H1 (cell line): ENCODE results near the gene RABGAP1. TPM values are rescaled to one million over a fixed set of nuclear protein-coding genes. Genes with fewer than 3 reads are reported as not detected.

ENCODE experiments used
- CTCF ChIA-PET: fragments of 300-600 bp; sonication (Branson Sonifier 250); formaldehyde crosslinking; loops from one replicate; lab custom pipeline; 2021; ENCODE audit not compliant: partially characterized antibody; lab: Charles Lee
- POLR2A ChIA-PET: fragments of 300-600 bp; sonication (Branson Sonifier 250); formaldehyde crosslinking; loops from one replicate; lab custom pipeline; 2021; ENCODE audit warnings: inconsistent platforms; ENCODE audit not compliant: partially characterized antibody; lab: Charles Lee
- DNase-seq, 2 experiments: peaks; one replicate each; pipeline versions ENCODE4 v3.0.0 to v3.0.0-alpha.2; 2010 to 2022; ENCODE audit warnings: low spot score in 2 of 2, low read depth in 1 of 2, mixed read lengths in 1 of 2
- FAIRE-seq: peaks from 2 replicates; lab custom pipeline; 2011; peaks lifted over from hg19 to GRCh38; lab: Jason Lieb, UNC
- H2AFZ ChIP-seq: 2 replicates; pipeline ENCODE4 v1.8.1; 2012; ENCODE audit warnings: low read length, inconsistent platforms
- H2AK5ac ChIP-seq: 2 replicates; pipeline ENCODE4 v1.6.1; 2013; ENCODE audit warnings: low read depth, low read length
- H2BK120ac ChIP-seq: replicated peaks from 2 replicates; pipeline ENCODE3; 2013; ENCODE audit warnings: low read depth, low read length, inconsistent platforms
- H2BK12ac ChIP-seq: 2 replicates; pipeline ENCODE4 v1.6.1; 2013; ENCODE audit warnings: low read depth, low read length
- H2BK15ac ChIP-seq: 2 replicates; pipeline ENCODE4 v1.6.1; 2013; ENCODE audit warnings: low read length
- H2BK20ac ChIP-seq: 2 replicates; pipeline ENCODE4 v1.6.1; 2013; ENCODE audit warnings: low read length
- H2BK5ac ChIP-seq: 2 replicates; pipeline ENCODE4 v1.6.1; 2013; ENCODE audit warnings: low read depth, low read length
- H3K14ac ChIP-seq: 2 replicates; pipeline ENCODE4 v1.6.1; 2013; ENCODE audit warnings: inconsistent platforms; ENCODE audit not compliant: insufficient read length
- H3K18ac ChIP-seq: 2 replicates; pipeline ENCODE4 v1.6.1; 2013; ENCODE audit warnings: low read length; ENCODE audit errors: extremely low read depth
- H3K23ac ChIP-seq: 2 replicates; pipeline ENCODE4 v1.6.1; 2013; ENCODE audit warnings: inconsistent platforms; ENCODE audit not compliant: insufficient read length
- H3K23me2 ChIP-seq: 2 replicates; pipeline ENCODE4 v1.6.1; 2013; ENCODE audit warnings: low read depth, low read length
- H3K27ac ChIP-seq: 2 replicates; pipeline ENCODE4 v1.6.1; 2011; ENCODE audit warnings: low read depth, low read length, inconsistent platforms
- H3K27me3 ChIP-seq, 4 experiments: replicated peaks in 1 of 4; 1 replicate in 1 of 4; 2 replicates in 3 of 4; pipeline versions ENCODE4 v1.6.1 to v1.8.1; 2011 to 2013; ENCODE audit warnings: low read length in 3 of 4, mild to moderate bottlenecking in 3 of 4, inconsistent platforms in 2 of 4, mixed read lengths in 2 of 4, moderate library complexity in 1 of 4; ENCODE audit not compliant: control insufficient read depth in 3 of 4, insufficient read depth in 3 of 4; ENCODE audit errors: extremely low read depth in 1 of 4
- H3K36me3 ChIP-seq, 4 experiments: 2 replicates each; pipeline versions ENCODE4 v1.6.1 to v1.8.1; 2011 to 2013; ENCODE audit warnings: mild to moderate bottlenecking in 4 of 4, low read length in 3 of 4, moderate library complexity in 2 of 4, control low read depth in 1 of 4, inconsistent platforms in 1 of 4; ENCODE audit not compliant: insufficient read depth in 4 of 4, control insufficient read depth in 2 of 4
- H3K4ac ChIP-seq: replicated peaks from 2 replicates; pipeline ENCODE3; 2013; ENCODE audit warnings: low read length, low read depth, mixed read lengths, inconsistent platforms; ENCODE audit not compliant: insufficient read length
- H3K4me1 ChIP-seq, 4 experiments: replicated peaks in 1 of 4; 1 replicate in 1 of 4; 2 replicates in 3 of 4; pipeline versions ENCODE4 v1.6.1 to v1.8.1; 2011 to 2013; ENCODE audit warnings: low read length in 3 of 4, inconsistent platforms in 2 of 4, mixed read lengths in 1 of 4; ENCODE audit not compliant: insufficient read depth in 4 of 4, control insufficient read depth in 3 of 4
- H3K4me2 ChIP-seq, 2 experiments: 2 replicates each; pipeline versions ENCODE4 v1.6.1 to v1.8.1; 2011 to 2013; ENCODE audit warnings: low read depth in 2 of 2, low read length in 2 of 2, control low read depth in 1 of 2, inconsistent platforms in 1 of 2, mild to moderate bottlenecking in 1 of 2; ENCODE audit not compliant: insufficient read depth in 1 of 2
- H3K4me3 ChIP-seq, 4 experiments: fragments of 200-600, 300-600 bp in 1 of 4; sonication (generic), shearing (Covaris generic), sonication (Bioruptor Twin) in 1 of 4; 2 replicates each; pipeline versions ENCODE4 v1.5.1 to v1.8.1; 2011 to 2016; ENCODE audit warnings: low read length in 4 of 4, low read depth in 3 of 4, control low read depth in 2 of 4, inconsistent platforms in 2 of 4, mild to moderate bottlenecking in 2 of 4, mixed read lengths in 1 of 4, moderate library complexity in 1 of 4; ENCODE audit not compliant: insufficient read depth in 2 of 4; ENCODE audit errors: extremely low read depth in 1 of 4
- H3K56ac ChIP-seq: replicated peaks from 2 replicates; pipeline ENCODE3; 2013; ENCODE audit warnings: low read depth, mild to moderate bottlenecking, mixed read lengths, low read length, inconsistent platforms; ENCODE audit not compliant: insufficient read length
- H3K79me1 ChIP-seq: 2 replicates; pipeline ENCODE4 v1.6.1; 2013; ENCODE audit warnings: low read depth, low read length, control low read depth
- H3K79me2 ChIP-seq, 2 experiments: 2 replicates each; pipeline versions ENCODE4 v1.6.1 to v1.8.1; 2012 to 2013; ENCODE audit warnings: low read length in 2 of 2, mild to moderate bottlenecking in 2 of 2, inconsistent platforms in 1 of 2; ENCODE audit not compliant: insufficient read depth in 2 of 2, control insufficient read depth in 1 of 2
- H3K9ac ChIP-seq, 4 experiments: replicated peaks in 1 of 4; 1 replicate in 1 of 4; 2 replicates in 3 of 4; pipeline versions ENCODE4 v1.6.1 to v1.8.1; 2011 to 2013; ENCODE audit warnings: low read depth in 3 of 4, low read length in 3 of 4, control low read depth in 2 of 4, mild to moderate bottlenecking in 2 of 4, moderate library complexity in 2 of 4, inconsistent platforms in 1 of 4; ENCODE audit errors: extremely low read depth in 1 of 4
- H3K9me3 ChIP-seq, 2 experiments: 2 replicates each; pipeline versions ENCODE4 v1.6.1 to v1.8.1; 2012 to 2013; ENCODE audit warnings: mild to moderate bottlenecking in 2 of 2, moderate library complexity in 2 of 2, control low read depth in 1 of 2, inconsistent platforms in 1 of 2, low read depth in 1 of 2, low read length in 1 of 2, mixed read lengths in 1 of 2; ENCODE audit not compliant: insufficient read depth in 2 of 2
- H4K20me1 ChIP-seq, 2 experiments: replicated peaks in 1 of 2; 2 replicates each; pipeline versions ENCODE3 to v1.8.1; 2011 to 2013; ENCODE audit warnings: inconsistent platforms in 2 of 2, low read length in 2 of 2, mild to moderate bottlenecking in 1 of 2; ENCODE audit not compliant: insufficient read depth in 2 of 2, control insufficient read depth in 1 of 2
- H4K5ac ChIP-seq: 2 replicates; pipeline ENCODE4 v1.6.1; 2013; ENCODE audit warnings: low read length, low read depth, mixed read lengths, inconsistent platforms; ENCODE audit not compliant: insufficient read length
- H4K8ac ChIP-seq: 2 replicates; pipeline ENCODE4 v1.8.0; 2013; ENCODE audit warnings: mild to moderate bottlenecking, moderate library complexity, low read length, inconsistent platforms; ENCODE audit not compliant: insufficient read depth; ENCODE audit errors: extremely low read depth
- H4K91ac ChIP-seq: replicated peaks from 2 replicates; pipeline ENCODE3; 2013; ENCODE audit warnings: low read length, mixed read lengths, inconsistent platforms; ENCODE audit not compliant: insufficient read length
- BACH1 ChIP-seq: IDR thresholded peaks from 2 replicates; pipeline ENCODE4 v1.6.1; 2012; ENCODE audit warnings: low read length, improper control_type of control experiment
- SIRT6 ChIP-seq: IDR thresholded peaks from one replicate; pipeline ENCODE4 v1.7.1; 2012; ENCODE audit warnings: low read length, inconsistent platforms
- TBP ChIP-seq: IDR thresholded peaks from 2 replicates; pipeline ENCODE4 v1.6.1; 2011; ENCODE audit warnings: low read depth, low read length, improper control_type of control experiment
- ZNF274 ChIP-seq: IDR thresholded peaks from 2 replicates; pipeline ENCODE4 v1.7.0; 2012; ENCODE audit warnings: low read length, borderline replicate concordance; ENCODE audit errors: extremely low read depth
- polyA plus RNA-seq, 7 experiments: library from polyadenylated mRNA; depleted of rRNA in 3 of 7; stranded (reverse) in 5 of 7; unstranded in 2 of 7; fragments of >200 nt in 5 of 7; fragments of 200-250 nt in 2 of 7; gene quantifications; 1 replicate in 5 of 7; 2 replicates in 1 of 7; 4 replicates in 1 of 7; pipeline versions ENCODE4 v1.2.1 to v1.2.3, GENCODE V29; 2011 to 2013; ENCODE audit warnings: missing spikeins in 2 of 7, mixed read lengths in 2 of 7
- total RNA-seq: library from RNA; stranded (reverse); fragmentation: NEBNext Ultra II Directional; extraction: Animal tissue kit (Norgen Biotek cat#: 25700); gene quantifications from 2 replicates; pipeline ENCODE4 v1.2.1, GENCODE V29; 2021

The RABGAP1 gene
- total and polyA plus RNA-seq, 2 of the 8 experiments (the other 6 are each of a cell fraction or from before 2014, with no cell fraction given): 15.7 to 38.3 TPM

GRCh38 chr9:123008909-123009308 is 68.1 kb downstream of the RABGAP1 start:
- no peak overlapping the region for H2BK20ac ChIP-seq
- H4K91ac ChIP-seq: no peak overlapping the region
- H3K4me2 ChIP-seq: no peak overlapping the region
- H4K20me1 ChIP-seq: no peaks in the 10 kb centered on the region
- no peaks in the 10 kb centered on the region for H3K23me2 ChIP-seq
- no peak overlapping the region for H4K8ac ChIP-seq
- H2BK120ac ChIP-seq: no peak overlapping the region
- no peak overlapping the region for H2BK5ac ChIP-seq
- H3K27me3 ChIP-seq: no peaks in the 10 kb centered on the region
- no peak overlapping the region for H2BK12ac ChIP-seq
- H3K56ac ChIP-seq: no peak overlapping the region
- H2AK5ac ChIP-seq: no peak overlapping the region
- H3K27ac ChIP-seq: no peak overlapping the region
- H3K18ac ChIP-seq: no peak overlapping the region
- DNase-seq: no peak
- no peaks in the 10 kb centered on the region for H3K4me1 ChIP-seq
- H3K4me3 ChIP-seq: no peak overlapping the region
- no peak overlapping the region for H4K5ac ChIP-seq
- H3K9ac ChIP-seq: no peak overlapping the region
- no peak overlapping the region for H3K23ac ChIP-seq
- H3K79me1 ChIP-seq: no peaks in the 10 kb centered on the region
- H3K79me2 ChIP-seq: no peaks in the 10 kb centered on the region
- POLR2A ChIA-PET: no interaction called here
- H3K4ac ChIP-seq: no peak overlapping the region
- no peak overlapping the region for H2AFZ ChIP-seq
- CTCF ChIA-PET: no interaction called here
- no peak for FAIRE-seq
- no peak overlapping the region for H3K14ac ChIP-seq
- peaks cover 0 to 51% (median 13%) of the 10 kb centered on the region in 4 experiments; a peak in 4 of 8 replicates for H3K36me3 ChIP-seq
- no peaks in the 10 kb centered on the region for H3K9me3 ChIP-seq
- H2BK15ac ChIP-seq: no peak overlapping the region
- TF ChIP-seq ZNF274: no peak
- TF ChIP-seq BACH1: no peak
- TF ChIP-seq SIRT6: no peak
- no peak for TF ChIP-seq TBP
